Ectodermal cell (in vitro differentiated cells): ENCODE data around the gene PAX7.
"Not testable (repeated sequence)": the region's sequence is repeated elsewhere in the genome, so short reads cannot be mapped to it uniquely, and the experiment has no call there.

Experiments
- H3K27ac ChIP-seq: 2 replicates; pipeline ENCODE4 v1.7.0; 2013; ENCODE audit warnings: mild to moderate bottlenecking, low read depth, low read length; ENCODE audit not compliant: insufficient read depth, poor library complexity, severe bottlenecking
- H3K27me3 ChIP-seq: 2 replicates; pipeline ENCODE4 v1.7.0; 2013; ENCODE audit warnings: mild to moderate bottlenecking, low read length; ENCODE audit not compliant: insufficient read depth, control insufficient read depth, poor library complexity, severe bottlenecking
- H3K36me3 ChIP-seq: one replicate; pipeline ENCODE4 v1.7.0; 2013; ENCODE audit warnings: low read length; ENCODE audit not compliant: control insufficient read depth, insufficient read depth
- H3K4me1 ChIP-seq: one replicate; pipeline ENCODE4 v1.7.0; 2013; ENCODE audit warnings: low read length; ENCODE audit not compliant: control insufficient read depth, insufficient read depth
- H3K4me3 ChIP-seq: 2 replicates; pipeline ENCODE4 v1.7.0; 2013; ENCODE audit warnings: low read depth, low read length, control low read depth; ENCODE audit not compliant: insufficient read depth
- H3K9me3 ChIP-seq: 2 replicates; pipeline ENCODE4 v1.7.0; 2013; ENCODE audit warnings: mild to moderate bottlenecking, low read length, moderate library complexity; ENCODE audit not compliant: control insufficient read depth
- WGBS, 2 experiments: methylation state at CpG; one replicate each; pipeline ENCODE4 v1.1.7; 2013; ENCODE audit warnings: missing lambda C conversion rate in 2 of 2; 5-methylcytosine and 5-hydroxymethylcytosine counted together

Gene PAX7

DNA sequence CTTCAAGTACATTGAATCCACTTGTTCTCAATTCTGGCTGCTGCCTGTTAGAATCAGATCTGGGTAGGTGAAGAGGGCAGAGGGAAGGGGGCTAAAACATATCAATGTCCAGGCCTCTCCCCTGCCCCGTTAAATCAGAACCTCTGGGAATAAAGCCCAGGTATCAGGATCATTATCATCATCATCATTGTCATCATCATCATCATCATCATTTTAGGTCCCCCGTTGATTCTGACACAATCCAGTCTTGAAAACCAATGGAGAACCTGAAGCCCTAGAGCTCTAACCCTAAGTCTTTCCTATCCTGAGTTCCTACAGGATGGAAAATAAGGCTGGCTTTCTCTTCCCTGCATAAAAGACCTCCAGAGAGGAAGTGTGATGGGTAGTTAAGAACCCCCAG, 135.7 kb downstream of the PAX7 start:
- H3K9me3 ChIP-seq, result no peaks in the 10 kb centered on the region
- no peak overlapping the region for H3K4me3 ChIP-seq
- no peaks in the 10 kb centered on the region for H3K4me1 ChIP-seq
- no peaks in the 10 kb centered on the region for H3K36me3 ChIP-seq
- WGBS, 2 experiments, result 93 to 94% methylated on average over 2 of the region's 2 CpGs
- H3K27ac ChIP-seq, result no peak overlapping the region
- H3K27me3 ChIP-seq, result no peaks in the 10 kb centered on the region

DNA sequence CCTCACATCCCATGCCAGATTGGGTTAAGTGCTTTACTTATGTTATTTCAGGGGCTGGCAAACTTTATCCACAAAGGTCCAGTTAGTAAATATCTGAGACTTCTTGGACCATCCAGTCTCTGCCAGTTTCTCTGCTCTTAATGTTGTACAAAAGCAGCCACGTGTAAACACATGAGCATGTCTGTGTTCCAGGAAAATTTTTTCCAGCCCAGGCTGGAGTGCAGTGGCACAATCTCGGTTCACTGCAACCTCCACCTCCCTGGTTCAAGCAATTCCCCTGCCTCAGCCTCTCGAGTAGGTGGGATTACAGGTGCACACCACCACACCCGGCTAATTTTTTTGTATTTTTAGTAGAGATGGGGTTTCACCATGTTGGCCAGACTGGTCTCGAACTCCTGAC, 136.9 kb downstream of the PAX7 start:
- H3K27me3 ChIP-seq, H3K27ac ChIP-seq, H3K4me1 ChIP-seq, H3K36me3 ChIP-seq, H3K4me3 ChIP-seq, H3K9me3 ChIP-seq: not testable (repeated sequence)
- WGBS, 2 experiments, result 88 to 95% methylated on average over 5 of the region's 5 CpGs

DNA sequence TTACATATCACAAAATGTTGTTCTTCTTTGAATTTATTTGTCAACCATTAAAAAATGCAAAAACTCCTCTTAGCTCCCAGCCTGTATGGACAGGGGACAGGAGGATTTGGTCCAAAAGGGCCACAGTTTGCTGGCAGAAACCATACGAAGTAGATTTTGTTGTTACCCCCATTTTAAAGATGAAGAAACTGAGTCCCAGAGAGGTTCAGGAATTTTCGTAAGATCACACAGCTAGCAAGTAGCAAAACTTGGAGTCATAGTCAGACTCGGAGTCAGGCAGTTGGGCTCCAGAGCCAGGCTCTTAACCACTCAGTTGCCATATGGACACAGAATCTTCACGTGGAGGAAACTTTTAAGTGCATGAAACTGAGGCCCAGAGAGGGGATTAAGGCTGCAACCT, 137.4 kb downstream of the PAX7 start:
- no peak overlapping the region for H3K4me3 ChIP-seq
- no peaks in the 10 kb centered on the region for H3K9me3 ChIP-seq
- no peaks in the 10 kb centered on the region for H3K4me1 ChIP-seq
- H3K36me3 ChIP-seq, result no peaks in the 10 kb centered on the region
- H3K27me3 ChIP-seq, result no peaks in the 10 kb centered on the region
- WGBS, 2 experiments, result 85 to 90% methylated on average over 4 of the region's 4 CpGs
- no peak overlapping the region for H3K27ac ChIP-seq

DNA sequence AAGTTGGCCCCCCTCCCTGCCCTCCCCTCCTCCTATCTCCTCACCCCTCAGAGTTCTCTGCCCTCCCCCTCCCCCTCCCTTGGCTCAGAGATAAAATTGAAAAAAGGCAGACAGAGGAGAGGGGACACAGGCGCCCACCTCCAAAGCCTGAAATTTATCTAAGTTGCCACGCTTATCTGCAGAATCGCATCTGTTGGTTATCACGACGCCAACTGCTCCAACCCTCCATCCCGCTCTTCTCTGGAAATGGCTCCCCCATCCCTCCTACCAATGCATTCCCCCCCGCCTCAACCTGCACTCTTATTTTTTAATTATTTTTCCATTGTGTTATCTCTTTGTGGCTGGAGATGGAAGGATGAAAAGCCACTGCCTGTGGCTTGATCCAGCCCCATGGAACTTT, 138.5 kb downstream of the PAX7 start:
- Histone ChIP-seq H3K9me3 (no peaks in the 10 kb centered on the region), H3K27ac (no peak overlapping the region), H3K36me3 (no peaks in the 10 kb centered on the region), H3K27me3 (no peaks in the 10 kb centered on the region), H3K4me3 (no peak overlapping the region), H3K4me1 (no peaks in the 10 kb centered on the region)
- 91 to 92% methylated on average over 6 of the region's 7 CpGs for WGBS, 2 experiments

DNA sequence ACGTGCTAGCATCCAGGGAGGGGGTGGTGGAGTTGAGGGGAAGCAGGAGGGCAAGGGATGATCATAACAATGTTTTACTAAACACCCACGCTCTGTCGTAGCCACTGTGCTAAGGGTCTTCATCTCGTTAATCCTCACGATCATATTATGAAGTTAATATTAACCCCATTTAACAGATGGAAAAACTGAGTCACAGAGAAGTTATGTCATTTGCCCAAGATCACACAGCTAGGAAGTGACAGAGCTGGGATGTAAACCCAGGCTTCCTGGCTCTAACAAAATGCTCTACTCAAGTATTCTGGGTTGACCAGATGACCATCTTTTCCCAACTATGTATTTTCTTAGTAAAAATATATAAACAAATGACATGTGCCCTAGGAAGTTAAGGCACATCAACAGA, 140.2 kb downstream of the PAX7 start:
- WGBS, 2 experiments, result 91 to 96% methylated on average over 5 of the region's 5 CpGs
- Histone ChIP-seq H3K27ac (no peak overlapping the region), H3K27me3 (no peaks in the 10 kb centered on the region), H3K4me1 (no peaks in the 10 kb centered on the region), H3K4me3 (no peak overlapping the region), H3K9me3 (no peaks in the 10 kb centered on the region), H3K36me3 (no peaks in the 10 kb centered on the region)

DNA sequence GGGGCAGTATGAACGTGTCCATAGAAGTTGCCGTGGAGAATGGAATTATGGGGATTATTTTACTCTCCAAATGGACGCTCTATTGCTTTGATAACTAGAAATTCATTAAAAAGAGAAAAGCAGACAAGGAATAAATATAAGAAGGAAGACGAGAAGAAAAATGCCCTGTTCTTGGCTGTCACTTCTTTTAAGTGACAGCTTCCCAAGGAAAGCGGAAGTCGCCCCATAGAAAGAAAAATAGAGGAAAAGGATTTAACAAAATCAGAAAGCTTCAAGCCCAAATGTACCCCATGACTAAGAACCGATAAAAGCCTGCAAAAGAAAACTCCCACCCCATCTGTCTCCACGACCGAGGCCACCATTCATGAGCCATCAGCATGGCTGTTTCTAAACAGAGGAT, 143.1 kb downstream of the PAX7 start:
- Histone ChIP-seq H3K4me3 (no peak overlapping the region), H3K9me3 (no peaks in the 10 kb centered on the region), H3K27me3 (no peaks in the 10 kb centered on the region), H3K27ac (no peak overlapping the region), H3K36me3 (no peaks in the 10 kb centered on the region), H3K4me1 (peaks cover 12% of the 10 kb centered on the region)
- 92 to 93% methylated on average over 9 of the region's 9 CpGs for WGBS, 2 experiments

DNA sequence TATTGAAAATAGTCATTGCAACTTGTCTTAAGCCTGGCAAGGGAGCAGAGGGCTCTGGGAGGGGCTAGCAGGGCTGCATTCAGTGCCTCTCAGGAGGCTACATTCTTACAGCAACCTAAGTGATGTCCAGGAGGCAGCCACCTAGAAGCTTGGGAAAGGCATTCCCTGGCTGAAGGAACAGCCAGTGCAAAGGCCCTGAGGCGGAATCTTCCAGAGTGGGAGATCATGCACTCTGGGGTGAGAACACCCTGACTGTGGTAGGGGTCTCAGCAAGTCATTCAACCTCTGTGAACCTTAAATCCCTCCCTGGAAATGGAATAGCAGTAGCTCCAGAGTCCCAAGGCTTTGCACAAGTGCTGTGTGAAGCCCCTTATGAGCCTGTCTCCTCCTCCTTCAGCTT, 144.7 kb downstream of the PAX7 start:
- no peak overlapping the region for H3K4me3 ChIP-seq
- no peaks in the 10 kb centered on the region for H3K36me3 ChIP-seq
- WGBS, 2 experiments, result 96 to 98% methylated on average over 1 of the region's 1 CpG
- no peaks in the 10 kb centered on the region for H3K9me3 ChIP-seq
- no peak overlapping the region for H3K27ac ChIP-seq
- peaks cover 16% of the 10 kb centered on the region for H3K4me1 ChIP-seq
- no peaks in the 10 kb centered on the region for H3K27me3 ChIP-seq

DNA sequence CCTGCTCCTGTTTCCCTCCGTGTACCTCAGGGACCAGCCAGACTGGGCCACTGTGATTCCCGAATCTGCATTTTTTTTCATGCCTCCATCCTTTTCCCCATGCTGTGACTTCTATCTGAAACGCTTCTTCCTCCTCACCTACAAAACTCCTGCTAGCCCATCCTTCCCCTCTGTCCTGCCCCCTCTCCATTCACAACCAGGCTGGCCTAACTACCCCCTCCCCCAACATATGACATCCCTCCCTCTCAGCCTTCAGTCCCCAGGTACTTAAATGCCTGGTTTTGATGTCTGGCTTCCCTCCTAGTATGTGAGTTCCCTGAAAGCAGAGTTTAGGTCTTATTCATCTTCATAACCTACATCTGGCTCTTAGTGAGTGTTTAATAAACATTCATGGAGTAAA, 146.1 kb downstream of the PAX7 start:
- WGBS, 2 experiments, result 53 to 55% methylated on average over 3 of the region's 3 CpGs
- H3K36me3 ChIP-seq, result no peaks in the 10 kb centered on the region

DNA sequence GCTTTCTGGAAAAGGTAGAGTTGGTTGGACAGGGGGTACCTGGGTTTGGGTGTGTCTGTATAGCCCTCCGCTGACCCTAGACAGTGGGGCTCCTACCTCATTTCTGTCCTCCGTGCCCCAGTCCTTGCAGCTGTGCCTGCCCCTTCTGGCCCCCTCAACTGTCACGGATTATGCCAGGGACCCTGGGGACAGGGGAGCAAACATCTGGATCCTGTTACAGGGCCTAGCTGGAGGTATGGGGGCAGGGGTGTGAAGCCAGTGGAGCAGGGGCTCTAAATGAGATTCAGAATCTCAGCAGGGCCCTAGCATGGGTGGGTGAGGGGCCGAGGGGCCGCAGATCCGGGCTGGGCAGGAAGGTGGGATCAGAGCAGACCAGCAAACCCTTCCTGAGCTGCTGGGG, 147.8 kb downstream of the PAX7 start:
- no peak overlapping the region for H3K4me3 ChIP-seq
- no peaks in the 10 kb centered on the region for H3K36me3 ChIP-seq
- WGBS, 2 experiments, result 48 to 52% methylated on average over 6 of the region's 6 CpGs
- no peaks in the 10 kb centered on the region for H3K27me3 ChIP-seq
- H3K27ac ChIP-seq, result no peak overlapping the region
- H3K9me3 ChIP-seq, result no peaks in the 10 kb centered on the region
- H3K4me1 ChIP-seq, result peaks cover 16% of the 10 kb centered on the region

More for the DNA sequence above, 146.1 kb downstream of the PAX7 start:
- Histone ChIP-seq H3K4me3 (no peak overlapping the region), H3K27me3 (no peaks in the 10 kb centered on the region), H3K4me1 (peaks cover 16% of the 10 kb centered on the region), H3K9me3 (no peaks in the 10 kb centered on the region), H3K27ac (no peak overlapping the region)

DNA sequence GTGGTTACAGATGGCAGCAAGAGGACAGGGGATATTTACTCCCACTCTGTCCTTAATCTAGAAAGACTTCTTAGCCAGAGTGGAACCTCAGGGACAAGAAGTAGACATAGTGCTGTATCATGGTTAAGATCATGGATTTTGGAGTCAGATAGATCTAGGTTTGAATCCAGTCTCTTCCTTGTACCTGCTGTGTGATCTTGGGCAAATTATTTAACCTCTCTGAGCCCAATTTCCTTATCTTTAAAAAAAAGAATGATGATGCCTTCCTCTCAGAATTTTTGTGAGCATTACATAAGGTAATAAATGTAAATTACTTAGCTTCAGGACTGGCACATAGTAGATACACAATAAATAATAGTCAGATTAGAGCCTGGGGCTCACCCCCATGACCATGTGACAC, 150.4 kb downstream of the PAX7 start:
- no peaks in the 10 kb centered on the region for H3K27me3 ChIP-seq
- no peak overlapping the region for H3K4me3 ChIP-seq
- H3K9me3 ChIP-seq, result no peaks in the 10 kb centered on the region
- peaks cover 16% of the 10 kb centered on the region for H3K4me1 ChIP-seq
- H3K27ac ChIP-seq, result no peak overlapping the region
- H3K36me3 ChIP-seq, result no peaks in the 10 kb centered on the region

DNA sequence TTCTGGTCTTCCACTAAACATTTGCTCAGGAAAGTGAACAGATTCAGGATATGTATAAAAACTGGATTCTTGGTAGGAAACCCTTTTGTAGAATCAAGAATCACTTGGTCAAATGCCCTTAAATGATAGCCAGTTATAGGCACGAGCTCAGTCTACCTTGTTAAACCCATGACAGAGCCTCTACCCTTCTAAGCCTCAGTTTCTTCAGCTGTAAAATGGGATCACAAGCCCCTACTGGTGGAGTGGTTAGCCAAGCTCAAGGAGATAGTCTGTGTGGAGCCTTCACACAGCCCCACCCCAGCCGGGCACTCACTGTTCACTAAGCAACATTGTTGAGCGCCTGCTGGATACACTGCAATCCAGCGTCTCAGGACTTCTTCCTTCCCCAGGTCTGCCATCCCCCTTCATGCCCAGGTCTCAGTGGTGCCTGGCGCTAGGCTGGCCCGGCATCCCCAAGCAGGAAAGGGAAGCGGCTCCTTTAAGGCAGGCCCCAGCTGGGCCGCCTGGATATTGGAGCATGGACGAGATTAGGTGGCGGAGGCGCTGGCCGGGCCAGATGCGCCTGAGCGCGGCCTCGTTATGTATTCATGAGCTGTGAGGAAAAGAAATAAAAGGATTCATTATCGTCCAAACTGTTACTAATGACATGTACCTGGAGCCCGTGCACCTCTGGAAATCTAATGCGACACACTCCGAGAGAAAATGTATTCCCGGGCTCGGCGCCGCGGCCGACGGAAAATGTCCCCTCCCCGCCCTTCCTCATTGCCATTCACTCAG, 153.2 kb downstream of the PAX7 start:
- H3K4me1 ChIP-seq, result peaks cover 2% of the 10 kb centered on the region
- no peaks in the 10 kb centered on the region for H3K9me3 ChIP-seq
- no peaks in the 10 kb centered on the region for H3K27me3 ChIP-seq
- 67 to 71% methylated on average over 28 of the region's 28 CpGs for WGBS, 2 experiments
- H3K27ac ChIP-seq, result no peak overlapping the region
- no peaks in the 10 kb centered on the region for H3K36me3 ChIP-seq
- H3K4me3 ChIP-seq, result peak overlapping the region; percentile 10
